ENCODE results near the gene GTF3C5.
"Not testable (repeated sequence)": the region's sequence is repeated elsewhere in the genome, so short reads cannot be mapped to it uniquely, and the experiment has no call there.

Gene GTF3C5

GRCh38 chr9:133065070-133065388 lies 34.2 kb downstream of the GTF3C5 start (continued):
- TF ChIP-seq CSRNP3 (CRISPR knock-in tag; IDR thresholded peaks at IDR 0.05) (no peak), ZNF565 (CRISPR knock-in tag; conservative IDR thresholded peaks at IDR 0.05; ENCODE audit: low read depth) (no peak)

- TF ChIP-seq ISL1 (CRISPR knock-in tag; IDR thresholded peaks at IDR 0.05) (no peak), TSHZ2 (CRISPR knock-in tag; IDR thresholded peaks at IDR 0.05) (no peak), TCF4 (CRISPR knock-in tag; IDR thresholded peaks at IDR 0.05; ENCODE audit: borderline replicate concordance) (no peak), SNAI2 (CRISPR knock-in tag; IDR thresholded peaks at IDR 0.05) (no peak), ZNF70 (CRISPR knock-in tag; IDR thresholded peaks at IDR 0.05) (no peak), ZFP30 (CRISPR knock-in tag; IDR thresholded peaks at IDR 0.05) (no peak), CREB5 (CRISPR knock-in tag; IDR thresholded peaks at IDR 0.05; ENCODE audit: low read depth) (no peak)
These were observed 35.6 kb downstream of the GTF3C5 start for GRCh38 chr9:133066181-133066983.

GRCh38 chr9:133067006-133067405 lies 36.2 kb downstream of the GTF3C5 start:
- no peak for ATAC-seq
- no peak for TF ChIP-seq TCF4 (CRISPR knock-in tag; IDR thresholded peaks at IDR 0.05; ENCODE audit: borderline replicate concordance)
- no peak for TF ChIP-seq ZC3H10 (CRISPR knock-in tag; IDR thresholded peaks at IDR 0.05)
- no peak for TF ChIP-seq ZFP3 (CRISPR knock-in tag; IDR thresholded peaks at IDR 0.05)

More at GRCh38 chr9:133066181-133066983, 35.6 kb downstream of the GTF3C5 start:
- ATAC-seq = no peak

GRCh38 chr9:133067813-133068212 lies 37.0 kb downstream of the GTF3C5 start:
- ATAC-seq = no peak
- TF ChIP-seq ZNF8 (CRISPR knock-in tag; IDR thresholded peaks at IDR 0.05) (no peak), TSHZ2 (CRISPR knock-in tag; IDR thresholded peaks at IDR 0.05) (no peak), PPARA (CRISPR knock-in tag; IDR thresholded peaks at IDR 0.05; ENCODE audit: borderline replicate concordance) (no peak), OSR1 (CRISPR knock-in tag; IDR thresholded peaks at IDR 0.05) (no peak), CSDC2 (CRISPR knock-in tag; IDR thresholded peaks at IDR 0.05) (no peak), ZFP3 (CRISPR knock-in tag; IDR thresholded peaks at IDR 0.05) (no peak)

- not testable (repeated sequence) for ATAC-seq
These were observed 37.6 kb downstream of the GTF3C5 start for GRCh38 chr9:133068431-133068830.

GRCh38 chr9:133070500-133070961 lies 39.7 kb downstream of the GTF3C5 start:
- not testable (repeated sequence) for ATAC-seq

GRCh38 chr9:133070985-133071384 lies 40.2 kb downstream of the GTF3C5 start:
- not testable (repeated sequence) for ATAC-seq

Measured in SK-N-SH treated with all-trans-retinoic acid at 6 μM for 48 hours (cell line).